GM19397 (cell line): Measurements from ENCODE around the gene MEGF10.

Experiments
- ATAC-seq: cut with Tn5 transposase; IDR thresholded peaks from one replicate; pipeline ENCODE4 v1.9.1; 2021; ENCODE audit warnings: mild to moderate bottlenecking, moderate library complexity; ENCODE audit not compliant: unreplicated experiment

The MEGF10 gene

DNA sequence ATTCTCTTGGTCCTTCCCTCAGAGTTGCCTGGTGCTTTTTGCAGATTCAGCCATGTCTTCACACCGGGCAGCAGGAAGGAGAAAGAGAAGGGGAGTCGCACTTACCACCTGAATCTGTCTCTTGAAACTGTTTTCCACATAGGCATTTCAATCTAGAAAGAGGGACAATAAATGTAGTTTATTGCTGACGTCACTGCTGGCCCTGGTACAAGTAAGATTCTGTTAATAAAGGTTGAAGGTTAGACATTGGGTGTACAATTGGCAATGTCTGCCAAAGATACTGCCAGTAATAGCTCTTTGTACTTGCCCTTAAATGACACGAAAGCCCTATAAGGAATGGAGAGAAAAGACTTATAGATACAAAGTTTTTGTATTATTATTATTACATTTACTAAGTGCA lies 72.8 kb downstream of the MEGF10 start:
- ATAC-seq, result no peak

DNA sequence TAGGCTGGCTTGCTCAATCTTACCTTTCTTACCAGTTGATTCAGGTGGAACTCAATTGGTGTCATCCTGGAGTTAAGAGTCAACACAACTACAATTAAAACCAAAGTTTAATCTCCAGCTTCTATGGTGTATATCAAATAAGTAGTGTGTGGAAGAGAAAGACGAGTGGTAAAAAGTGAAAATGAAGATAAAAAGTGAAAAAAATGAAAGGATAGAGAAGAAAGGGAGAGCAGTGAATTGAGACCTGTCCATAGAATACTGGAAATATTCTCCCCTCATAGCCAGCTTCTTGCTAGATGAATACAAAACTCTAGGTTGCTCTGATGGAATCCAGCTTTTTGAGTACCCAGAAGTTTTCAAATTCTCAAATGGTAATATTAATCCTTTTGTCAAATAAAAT lies 76.4 kb downstream of the MEGF10 start:
- no peak for ATAC-seq

DNA sequence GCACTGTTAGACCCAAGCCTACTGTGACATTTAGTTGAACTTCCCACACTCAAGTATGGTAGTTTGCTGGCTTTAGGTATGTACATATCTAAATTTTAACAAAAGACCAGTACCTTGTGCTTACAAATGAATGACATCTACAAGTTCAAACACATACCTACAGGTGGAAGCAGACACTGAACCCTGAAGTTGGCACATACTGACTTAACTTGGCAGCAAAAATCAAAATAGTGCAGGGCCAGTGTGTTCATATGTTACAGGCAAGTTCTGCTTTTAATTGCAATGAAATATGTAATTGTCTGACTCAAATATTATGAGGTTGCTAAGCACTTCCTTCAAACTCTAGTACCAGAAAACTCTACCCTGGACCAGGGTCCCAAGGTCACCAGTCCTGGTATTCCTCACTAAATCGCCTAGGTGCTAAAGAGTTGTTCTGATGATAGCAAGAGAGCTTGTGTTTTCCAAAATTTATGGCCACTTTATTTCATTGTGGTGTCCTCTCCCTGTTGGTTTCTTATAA lies 77.4 kb downstream of the MEGF10 start:
- ATAC-seq, result no peak

DNA sequence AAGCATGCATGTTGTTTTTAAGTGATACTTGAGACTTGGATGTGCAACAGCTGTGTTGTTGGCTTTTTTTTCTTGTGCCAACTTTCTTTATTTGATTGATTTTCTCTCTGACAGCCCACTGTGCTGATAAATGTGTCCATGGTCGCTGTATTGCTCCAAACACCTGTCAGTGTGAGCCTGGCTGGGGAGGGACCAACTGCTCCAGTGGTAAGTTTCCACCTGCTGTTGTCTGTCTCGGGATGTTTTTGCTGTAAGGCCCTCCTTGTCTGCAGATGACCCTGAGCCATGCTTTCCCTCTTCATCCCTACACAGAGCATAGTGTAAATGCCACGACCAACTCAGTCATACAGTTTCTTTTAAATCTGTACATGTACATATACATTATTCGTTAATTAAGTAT lies 79.2 kb downstream of the MEGF10 start:
- ATAC-seq, result no peak

DNA sequence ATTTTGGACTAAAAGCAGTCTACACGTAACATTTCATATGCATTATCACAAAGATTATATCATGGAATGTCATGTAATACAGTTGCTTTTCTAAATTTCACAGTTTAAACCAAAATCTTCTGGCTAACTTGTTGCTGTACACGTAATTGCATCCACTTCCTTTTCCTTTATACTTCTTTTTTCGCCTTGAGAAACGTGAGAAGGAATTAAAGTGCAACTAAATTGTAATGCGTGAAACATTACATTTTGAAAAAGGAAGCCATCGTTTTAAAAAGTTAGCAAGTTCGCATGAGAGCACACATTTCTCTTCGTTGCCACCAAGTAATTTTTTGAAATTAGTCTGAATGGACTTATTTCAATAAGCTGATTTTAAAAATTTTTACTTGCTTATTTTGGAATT lies 80.0 kb downstream of the MEGF10 start:
- no peak for ATAC-seq

DNA sequence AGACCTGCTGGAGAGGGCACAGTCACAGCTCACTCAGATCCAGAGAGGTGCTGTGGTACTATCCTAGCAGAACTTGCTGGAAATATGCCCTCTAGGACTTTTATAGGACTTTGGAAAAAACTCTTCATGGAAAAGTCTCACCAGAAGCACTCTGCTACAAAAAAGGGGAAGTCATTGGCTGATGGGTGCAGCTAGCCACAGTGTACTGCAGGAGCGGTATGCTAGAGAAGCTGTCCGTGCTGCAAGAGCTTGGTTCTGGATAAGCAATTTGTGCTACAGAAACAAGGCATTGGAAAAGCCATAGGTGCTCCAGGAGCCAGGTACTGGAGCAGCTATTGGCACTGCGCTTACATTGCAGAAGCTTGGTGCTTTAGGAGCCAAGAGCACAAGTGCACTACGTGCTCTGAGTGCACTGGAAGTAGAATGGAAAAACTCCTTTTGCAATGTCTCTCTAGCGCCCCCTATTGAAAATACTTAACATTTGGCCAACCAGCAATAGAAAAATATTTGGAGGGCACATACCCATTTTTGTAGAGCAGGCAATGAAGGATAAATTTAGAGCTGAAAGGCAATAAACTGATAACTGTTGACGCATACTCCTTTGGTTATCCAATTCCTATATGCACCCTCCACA lies 83.4 kb downstream of the MEGF10 start:
- no peak for ATAC-seq

DNA sequence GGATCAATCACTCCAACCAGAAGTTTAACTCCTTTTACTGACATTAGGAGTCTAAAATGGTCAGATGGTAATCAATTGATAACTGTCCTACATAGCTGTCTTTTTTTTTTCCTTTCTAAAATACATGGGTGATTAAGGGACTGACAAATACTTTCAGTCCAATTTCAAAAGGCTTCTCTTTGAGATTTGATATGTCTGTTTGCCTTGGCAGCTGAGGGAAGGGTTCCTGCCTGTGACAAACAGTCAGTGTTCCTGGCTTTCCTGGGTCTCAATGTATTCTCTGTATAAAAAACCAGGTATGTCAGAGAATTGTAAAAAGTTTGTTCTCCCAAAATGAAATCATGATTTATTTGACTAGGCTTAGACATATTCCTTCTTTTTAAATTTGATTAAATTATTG lies 84.5 kb downstream of the MEGF10 start:
- no peak for ATAC-seq

DNA sequence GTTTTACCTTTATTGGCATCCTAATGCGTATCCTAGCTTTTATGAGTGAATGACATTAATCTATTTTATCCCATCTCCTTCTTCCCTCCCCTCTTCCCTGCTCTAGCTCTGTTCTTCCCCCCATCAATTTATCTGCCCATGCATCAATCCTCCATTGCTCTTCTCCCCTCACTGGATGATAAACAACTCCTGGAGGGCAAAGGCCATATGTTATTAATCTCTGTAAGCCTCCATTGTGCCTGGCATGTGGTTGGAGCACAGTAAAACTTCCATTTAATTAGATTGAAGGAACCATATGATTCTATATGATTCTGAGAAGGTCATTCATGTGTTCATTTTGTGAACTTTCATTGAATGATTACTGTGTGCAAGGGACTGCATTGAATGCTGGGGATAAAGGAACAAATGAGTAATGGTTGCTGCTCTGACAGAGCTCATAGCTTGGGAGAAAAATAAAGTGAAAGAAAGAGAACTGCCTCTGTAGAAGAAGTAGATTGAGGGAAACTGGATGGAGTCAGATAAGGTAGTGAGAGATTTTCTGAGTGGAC lies 85.0 kb downstream of the MEGF10 start:
- no peak for ATAC-seq

DNA sequence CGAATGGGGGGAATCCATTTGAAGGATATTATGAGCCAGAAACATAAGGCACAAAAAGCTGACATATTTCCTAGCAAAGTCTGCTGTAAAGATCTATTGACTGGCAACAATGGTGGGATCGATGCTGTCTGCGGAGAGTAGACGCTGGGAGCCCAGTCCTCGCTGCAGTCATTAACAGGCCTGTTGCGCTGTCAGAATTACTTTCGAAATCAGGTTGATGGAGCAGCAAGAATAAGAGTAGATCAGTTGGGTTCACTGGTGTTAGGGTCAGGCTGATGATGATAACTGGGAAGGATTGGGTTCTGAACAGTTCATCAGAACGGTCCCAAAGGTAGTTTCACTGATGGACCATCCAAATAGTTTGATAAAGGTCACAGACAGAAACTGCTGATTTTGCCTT lies 87.1 kb downstream of the MEGF10 start:
- no peak for ATAC-seq

DNA sequence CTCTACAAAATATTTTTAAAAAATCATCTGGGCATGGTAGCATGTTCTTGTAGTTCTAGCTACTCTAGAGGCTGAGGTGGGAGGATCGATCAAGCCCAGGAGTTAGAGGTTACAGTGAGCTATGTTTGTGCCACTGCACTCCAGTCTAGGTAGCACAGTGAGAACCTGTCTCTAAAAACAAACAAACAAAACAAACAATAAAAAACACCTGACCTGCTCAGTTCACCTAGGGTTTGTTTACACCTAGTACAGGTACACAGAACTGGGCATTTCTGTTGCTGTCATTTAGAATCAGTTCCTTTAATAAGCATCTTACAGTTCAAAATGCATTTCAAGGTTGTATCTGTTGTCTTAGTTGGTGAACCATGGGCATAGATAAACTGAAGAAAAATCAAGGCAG lies 95.3 kb downstream of the MEGF10 start:
- ATAC-seq, result no peak

DNA sequence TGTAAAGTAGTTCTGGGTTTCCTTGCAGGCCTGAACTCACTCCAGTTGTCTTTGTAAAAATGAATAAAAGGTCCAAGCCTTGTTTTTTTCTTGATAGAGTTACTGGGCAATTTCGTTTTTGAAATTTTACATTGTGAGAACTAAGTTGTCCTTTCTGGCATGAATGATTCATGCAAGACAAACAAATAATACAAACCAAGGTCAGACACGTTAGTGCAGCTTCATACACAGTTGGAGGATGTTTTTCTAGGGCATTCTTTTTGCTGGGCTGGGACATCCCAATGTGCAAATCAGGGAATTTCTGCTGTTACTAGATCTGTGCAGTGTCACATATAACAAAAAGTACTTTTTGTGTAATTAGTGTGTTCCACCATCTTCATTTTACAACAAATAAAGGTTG lies 96.0 kb downstream of the MEGF10 start:
- ATAC-seq, result no peak

DNA sequence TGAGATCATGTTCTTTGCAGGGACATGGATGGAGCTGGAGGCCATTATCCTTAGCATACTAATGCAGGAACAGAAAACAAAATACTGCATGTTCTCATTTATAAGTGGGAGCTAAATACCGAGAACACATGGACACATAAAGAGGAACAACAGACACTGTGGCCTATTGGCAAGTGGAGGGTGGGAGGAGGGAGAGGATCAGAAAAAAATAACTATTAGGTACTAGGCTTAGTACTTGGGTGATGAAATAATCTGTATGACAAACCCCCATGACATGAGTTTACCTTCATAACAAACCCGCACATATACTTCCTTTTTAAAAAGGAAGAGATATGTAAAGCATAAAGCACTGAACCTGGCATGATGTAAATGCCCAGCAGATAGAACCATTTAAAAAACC lies 99.0 kb downstream of the MEGF10 start:
- ATAC-seq, result no peak

DNA sequence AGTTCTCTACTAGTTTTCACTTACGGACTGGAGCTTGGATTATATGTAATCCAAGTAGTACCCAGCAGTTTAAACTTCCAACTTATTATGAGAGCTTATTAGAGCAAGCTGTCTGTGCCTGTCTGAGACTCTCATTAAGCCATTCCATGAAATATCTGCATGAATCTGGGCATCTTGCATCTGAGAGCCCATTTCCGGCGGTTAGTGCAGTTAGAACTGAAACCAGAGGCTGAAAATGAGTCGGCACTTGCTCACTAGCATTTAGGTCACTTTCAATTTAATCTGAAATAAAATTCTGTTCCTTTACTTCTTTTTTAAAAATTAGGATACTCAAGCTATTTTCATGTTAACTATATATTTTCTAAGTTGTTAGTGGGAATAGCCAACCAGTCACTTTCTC lies 102.2 kb downstream of the MEGF10 start:
- ATAC-seq, result no peak

DNA sequence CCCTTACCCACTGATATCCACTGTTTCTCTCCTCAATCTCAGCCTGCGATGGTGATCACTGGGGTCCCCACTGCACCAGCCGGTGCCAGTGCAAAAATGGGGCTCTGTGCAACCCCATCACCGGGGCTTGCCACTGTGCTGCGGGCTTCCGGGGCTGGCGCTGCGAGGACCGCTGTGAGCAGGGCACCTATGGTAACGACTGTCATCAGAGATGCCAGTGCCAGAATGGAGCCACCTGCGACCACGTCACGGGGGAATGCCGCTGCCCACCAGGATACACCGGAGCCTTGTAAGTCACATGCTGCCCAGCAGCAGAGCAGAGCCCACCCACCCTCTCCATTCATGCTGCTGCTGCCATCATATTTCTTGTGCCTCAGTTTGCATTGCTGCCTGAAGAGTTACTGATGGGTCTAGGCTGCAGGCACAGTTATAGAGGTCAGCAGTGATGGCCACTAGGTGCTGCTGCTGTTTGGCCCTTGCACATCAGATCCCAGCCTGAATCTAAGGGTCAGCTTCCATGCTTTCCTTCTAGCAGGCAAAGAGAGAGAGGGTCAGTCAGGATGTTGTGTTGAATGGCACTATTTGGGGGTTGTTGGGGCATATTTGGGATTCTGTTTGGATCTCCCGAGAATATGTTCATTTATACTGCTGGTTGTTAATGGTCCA lies 106.0 kb downstream of the MEGF10 start:
- no peak for ATAC-seq

DNA sequence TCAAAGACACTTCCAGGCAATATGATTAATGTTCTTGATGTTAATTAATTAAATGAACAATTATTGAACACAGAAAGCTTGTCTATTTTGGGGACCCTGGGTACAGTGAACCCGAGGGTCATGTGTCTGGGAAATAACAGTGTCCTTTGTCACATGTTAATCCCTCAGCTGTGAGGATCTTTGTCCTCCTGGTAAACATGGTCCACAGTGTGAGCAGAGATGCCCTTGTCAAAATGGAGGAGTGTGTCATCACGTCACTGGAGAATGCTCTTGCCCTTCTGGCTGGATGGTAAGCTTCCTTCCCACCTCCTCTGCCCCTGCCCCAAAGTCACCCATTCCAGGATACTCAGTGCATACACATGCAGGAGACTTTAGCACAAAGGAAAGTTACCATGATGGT lies 107.9 kb downstream of the MEGF10 start:
- ATAC-seq, result no peak

DNA sequence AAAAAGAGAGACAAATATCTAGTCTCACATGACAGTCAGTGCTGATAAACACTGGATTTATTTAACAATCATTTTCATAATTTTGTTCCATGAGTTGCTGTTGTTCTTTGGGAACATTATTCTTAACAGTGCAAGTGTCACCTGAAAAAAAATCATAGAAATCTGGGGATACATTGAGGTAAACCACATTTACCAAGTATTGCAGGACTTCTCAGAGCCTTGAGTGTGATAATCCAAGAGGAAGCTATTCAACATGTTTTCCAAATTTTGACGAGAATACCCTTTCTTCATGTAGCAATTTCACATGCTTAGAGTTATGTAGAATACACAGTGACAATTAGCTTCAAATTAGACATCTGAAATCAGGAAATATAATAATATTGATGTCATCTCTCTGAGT lies 108.5 kb downstream of the MEGF10 start:
- ATAC-seq, result no peak

DNA sequence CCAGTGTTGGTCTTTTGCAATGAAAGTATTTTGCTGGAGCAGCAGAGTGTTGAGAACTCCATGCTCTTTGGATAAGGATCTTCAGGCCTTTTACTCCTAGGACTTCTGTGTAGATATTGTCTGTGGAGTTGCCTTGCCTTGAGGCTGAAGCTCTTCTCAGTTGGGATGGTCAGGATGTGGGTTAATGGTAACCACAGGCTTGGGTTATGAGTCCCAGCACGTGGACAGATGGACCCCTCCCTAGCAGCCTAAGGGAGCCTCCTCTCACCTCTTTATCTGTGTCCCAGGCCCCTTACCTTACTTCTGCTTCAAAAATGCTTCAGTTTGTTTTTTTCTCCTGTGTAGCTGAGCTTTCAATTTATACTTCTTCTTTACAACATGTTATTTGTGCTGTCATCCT lies 109.9 kb downstream of the MEGF10 start:
- peak; percentile 50 for ATAC-seq

DNA sequence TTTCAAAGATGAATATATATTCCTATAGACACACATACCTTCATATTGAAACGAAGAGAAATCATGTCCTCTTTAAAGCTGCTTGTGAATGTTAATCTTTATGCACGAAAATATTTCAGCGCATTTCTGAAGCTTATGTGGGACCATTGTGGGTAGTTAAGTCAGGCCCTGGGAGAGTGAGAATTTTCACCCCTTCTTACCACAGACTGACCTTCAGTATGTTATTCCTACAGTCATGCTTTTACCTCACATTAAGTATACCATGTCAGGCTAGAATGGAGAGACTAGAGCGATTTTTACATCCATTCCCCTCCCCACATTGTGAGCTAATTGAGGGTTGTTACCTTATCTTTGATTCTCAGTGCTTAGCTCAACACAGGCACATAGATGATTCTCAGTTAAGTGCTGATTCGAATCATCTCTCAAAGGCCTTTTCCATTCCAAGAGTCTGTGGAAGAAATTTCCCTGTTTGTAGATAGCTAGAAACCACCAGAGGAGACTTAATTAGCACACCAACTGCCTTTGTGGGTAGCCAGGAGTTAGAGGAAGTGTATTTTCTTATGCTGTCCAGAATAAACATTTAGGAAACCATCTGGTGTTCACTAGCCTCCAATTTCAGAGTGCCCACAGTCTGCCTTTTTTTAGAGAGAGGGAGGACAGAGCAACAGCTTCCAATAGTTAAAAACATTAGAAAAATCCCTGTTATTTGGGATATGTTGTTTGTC lies 110.5 kb downstream of the MEGF10 start:
- ATAC-seq, result no peak

DNA sequence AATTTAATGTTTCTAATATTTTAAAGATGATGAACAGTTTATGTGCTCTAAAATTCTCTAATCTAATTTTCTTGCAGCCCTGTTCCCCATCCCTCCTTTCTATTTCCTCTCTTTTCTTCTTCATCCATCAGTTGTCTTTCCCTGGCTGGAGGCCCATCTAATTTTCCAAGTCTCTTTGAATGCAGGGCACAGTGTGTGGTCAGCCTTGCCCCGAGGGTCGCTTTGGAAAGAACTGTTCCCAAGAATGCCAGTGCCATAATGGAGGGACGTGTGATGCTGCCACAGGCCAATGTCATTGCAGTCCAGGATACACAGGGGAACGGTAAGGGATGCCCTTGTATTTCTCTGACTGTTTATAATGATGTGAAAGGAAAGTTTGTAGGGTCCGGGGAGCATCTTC lies 111.8 kb downstream of the MEGF10 start:
- ATAC-seq, result no peak

DNA sequence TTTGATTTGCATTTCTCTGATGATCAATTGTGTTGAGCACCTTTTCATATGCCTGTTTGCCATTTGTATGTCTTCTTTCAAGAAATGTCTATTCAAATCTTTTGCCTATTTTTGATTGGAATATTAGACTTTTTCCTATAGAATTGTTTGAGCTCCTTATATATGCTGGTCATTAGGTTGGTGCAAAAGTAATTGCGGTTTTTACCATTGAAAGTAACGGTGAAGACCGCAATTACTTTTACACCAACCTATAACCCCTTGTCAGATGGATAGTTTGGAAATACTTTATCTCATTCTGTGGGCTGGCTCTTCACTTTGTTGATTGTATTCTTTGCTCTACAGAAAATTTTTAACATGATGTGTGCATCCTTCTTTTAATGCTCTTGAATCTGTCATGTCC lies 113.6 kb downstream of the MEGF10 start:
- ATAC-seq, result no peak

DNA sequence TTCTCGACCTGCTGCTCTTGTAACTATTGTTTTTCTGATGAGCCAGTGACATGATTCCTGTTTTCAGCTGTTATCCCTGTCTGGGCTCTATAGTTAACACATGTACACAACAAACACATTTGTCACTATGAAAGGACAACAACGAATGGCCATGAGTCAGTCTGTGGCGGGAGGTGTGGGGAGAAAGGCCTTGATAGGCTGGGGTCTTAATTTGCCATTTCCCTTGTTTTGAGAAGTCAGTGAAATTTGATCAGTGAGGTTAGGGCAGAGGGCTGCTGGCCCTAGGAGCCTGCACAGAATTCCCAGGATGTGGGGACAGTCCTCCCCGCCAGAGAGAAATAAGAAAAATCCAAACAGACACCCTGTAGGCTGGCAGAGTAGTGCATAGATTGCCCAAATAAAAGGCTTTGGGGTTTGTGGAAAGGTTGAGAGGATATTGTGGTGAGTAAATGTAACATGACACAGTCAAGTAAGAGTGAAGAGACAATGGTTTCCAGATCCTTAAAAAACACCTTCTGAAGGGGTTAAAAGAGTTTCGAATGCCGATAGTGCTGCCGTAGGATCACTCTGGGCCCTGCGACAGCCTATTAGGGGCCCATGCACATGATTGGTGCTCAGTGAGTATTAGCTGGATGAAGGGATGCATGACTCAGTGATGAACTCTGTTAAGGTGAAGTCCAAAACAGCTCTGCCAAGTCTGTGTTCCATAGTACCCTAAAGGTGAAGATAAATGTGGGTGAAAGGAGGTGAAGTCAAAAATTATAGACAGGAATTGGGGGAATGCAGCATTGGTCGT lies 115.9 kb downstream of the MEGF10 start:
- ATAC-seq, result no peak
